ENCODE measurements around the gene HSPA6.
"Not testable (repeated sequence)": the region's sequence is repeated elsewhere in the genome, so short reads cannot be mapped to it uniquely, and the experiment has no call there.

DNA sequence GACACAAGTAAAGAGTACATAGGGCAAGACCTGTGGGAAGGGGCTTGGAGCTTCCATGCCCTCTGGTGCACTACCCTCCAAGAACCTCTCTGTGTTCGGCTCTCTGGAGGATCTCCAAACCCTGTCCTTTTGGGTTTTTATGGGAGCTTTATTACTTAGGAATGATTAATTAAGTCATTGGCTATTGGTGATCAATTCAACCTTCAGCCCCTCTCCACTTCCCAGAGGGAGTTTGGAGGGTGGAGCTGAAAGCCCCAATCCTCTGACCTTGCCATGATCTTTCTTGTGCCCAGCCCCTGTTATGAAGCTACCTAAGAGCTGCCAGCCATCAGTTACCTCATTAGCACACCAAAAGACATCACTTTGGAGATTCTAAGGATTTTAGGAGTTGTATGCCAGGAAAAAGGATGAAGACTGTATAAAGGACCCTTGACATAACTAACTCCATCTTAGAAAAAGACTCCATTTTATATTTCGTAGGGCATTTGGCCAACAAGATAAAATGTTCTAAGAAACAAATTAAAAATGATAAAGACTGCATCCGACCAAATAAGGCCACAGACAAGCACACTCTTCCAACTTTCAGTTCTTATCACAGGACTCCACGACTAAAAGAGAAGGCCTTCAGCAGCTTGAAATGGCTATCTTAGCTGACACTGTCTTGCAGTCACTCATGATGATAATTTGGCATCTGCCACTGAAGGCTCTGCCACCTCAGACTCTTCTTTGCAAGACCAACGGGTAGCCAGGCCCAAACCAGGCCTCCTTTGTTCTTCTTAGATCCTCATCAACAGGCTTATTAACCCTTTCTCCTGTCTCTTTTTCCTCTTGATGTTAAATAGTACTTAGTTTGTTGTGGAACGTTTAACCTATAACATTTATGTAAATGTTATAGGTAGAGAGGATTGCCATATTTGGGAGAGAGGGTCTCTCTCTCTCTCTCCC is 33.4 kb downstream of the HSPA6 start:
- not testable (repeated sequence) for TF ChIP-seq POLR2AphosphoS5, POLR2A, EP300 (IDR thresholded peaks at IDR 0.05)
- TF ChIP-seq, protein P1, sequence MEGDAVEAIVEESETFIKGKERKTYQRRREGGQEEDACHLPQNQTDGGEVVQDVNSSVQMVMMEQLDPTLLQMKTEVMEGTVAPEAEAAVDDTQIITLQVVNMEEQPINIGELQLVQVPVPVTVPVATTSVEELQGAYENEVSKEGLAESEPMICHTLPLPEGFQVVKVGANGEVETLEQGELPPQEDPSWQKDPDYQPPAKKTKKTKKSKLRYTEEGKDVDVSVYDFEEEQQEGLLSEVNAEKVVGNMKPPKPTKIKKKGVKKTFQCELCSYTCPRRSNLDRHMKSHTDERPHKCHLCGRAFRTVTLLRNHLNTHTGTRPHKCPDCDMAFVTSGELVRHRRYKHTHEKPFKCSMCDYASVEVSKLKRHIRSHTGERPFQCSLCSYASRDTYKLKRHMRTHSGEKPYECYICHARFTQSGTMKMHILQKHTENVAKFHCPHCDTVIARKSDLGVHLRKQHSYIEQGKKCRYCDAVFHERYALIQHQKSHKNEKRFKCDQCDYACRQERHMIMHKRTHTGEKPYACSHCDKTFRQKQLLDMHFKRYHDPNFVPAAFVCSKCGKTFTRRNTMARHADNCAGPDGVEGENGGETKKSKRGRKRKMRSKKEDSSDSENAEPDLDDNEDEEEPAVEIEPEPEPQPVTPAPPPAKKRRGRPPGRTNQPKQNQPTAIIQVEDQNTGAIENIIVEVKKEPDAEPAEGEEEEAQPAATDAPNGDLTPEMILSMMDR (IDR thresholded peaks at IDR 0.05) = not testable (repeated sequence)
